ENCODE measurements around the gene KRT13.

DNA sequence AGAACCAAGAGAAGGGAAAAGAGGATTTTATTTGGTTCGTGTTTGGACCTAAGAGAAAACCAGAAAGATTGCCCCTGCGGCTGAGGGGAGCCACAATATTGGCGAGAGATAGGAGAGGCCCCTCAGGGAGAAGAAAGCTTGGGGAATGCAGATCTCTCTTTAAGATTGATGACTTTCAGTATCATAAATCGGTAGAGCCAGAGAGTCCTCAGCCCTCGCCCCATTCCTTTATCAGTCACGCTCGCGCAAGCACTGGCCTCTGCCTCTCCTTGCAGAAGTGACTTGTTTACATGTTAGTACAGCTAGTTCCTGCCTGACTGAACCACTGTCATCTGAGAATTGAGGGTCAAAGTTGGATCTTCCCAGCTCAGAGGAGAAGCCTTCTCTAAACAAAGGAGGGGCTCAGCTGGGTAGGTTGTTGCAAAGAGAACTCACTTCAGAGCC lies 44.2 kb upstream of the KRT13 start:
- TF ChIP-seq, protein P1, sequence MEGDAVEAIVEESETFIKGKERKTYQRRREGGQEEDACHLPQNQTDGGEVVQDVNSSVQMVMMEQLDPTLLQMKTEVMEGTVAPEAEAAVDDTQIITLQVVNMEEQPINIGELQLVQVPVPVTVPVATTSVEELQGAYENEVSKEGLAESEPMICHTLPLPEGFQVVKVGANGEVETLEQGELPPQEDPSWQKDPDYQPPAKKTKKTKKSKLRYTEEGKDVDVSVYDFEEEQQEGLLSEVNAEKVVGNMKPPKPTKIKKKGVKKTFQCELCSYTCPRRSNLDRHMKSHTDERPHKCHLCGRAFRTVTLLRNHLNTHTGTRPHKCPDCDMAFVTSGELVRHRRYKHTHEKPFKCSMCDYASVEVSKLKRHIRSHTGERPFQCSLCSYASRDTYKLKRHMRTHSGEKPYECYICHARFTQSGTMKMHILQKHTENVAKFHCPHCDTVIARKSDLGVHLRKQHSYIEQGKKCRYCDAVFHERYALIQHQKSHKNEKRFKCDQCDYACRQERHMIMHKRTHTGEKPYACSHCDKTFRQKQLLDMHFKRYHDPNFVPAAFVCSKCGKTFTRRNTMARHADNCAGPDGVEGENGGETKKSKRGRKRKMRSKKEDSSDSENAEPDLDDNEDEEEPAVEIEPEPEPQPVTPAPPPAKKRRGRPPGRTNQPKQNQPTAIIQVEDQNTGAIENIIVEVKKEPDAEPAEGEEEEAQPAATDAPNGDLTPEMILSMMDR (IDR thresholded peaks at IDR 0.05) = no peak
- no peak for TF ChIP-seq EZH2 (IDR thresholded peaks at IDR 0.05; ENCODE audit: borderline replicate concordance, insufficient read depth, low read depth, low read length, poor library complexity, severe bottlenecking)

All from B cell (primary cell).